Measurements from ENCODE around the gene CC2D2B. TPM values are rescaled to one million over a fixed set of nuclear protein-coding genes. Genes with fewer than 3 reads are reported as not detected.

The CC2D2B gene
- total RNA-seq, 2 experiments from 2014 or later: 4.1 TPM; not detected in 1

DNA sequence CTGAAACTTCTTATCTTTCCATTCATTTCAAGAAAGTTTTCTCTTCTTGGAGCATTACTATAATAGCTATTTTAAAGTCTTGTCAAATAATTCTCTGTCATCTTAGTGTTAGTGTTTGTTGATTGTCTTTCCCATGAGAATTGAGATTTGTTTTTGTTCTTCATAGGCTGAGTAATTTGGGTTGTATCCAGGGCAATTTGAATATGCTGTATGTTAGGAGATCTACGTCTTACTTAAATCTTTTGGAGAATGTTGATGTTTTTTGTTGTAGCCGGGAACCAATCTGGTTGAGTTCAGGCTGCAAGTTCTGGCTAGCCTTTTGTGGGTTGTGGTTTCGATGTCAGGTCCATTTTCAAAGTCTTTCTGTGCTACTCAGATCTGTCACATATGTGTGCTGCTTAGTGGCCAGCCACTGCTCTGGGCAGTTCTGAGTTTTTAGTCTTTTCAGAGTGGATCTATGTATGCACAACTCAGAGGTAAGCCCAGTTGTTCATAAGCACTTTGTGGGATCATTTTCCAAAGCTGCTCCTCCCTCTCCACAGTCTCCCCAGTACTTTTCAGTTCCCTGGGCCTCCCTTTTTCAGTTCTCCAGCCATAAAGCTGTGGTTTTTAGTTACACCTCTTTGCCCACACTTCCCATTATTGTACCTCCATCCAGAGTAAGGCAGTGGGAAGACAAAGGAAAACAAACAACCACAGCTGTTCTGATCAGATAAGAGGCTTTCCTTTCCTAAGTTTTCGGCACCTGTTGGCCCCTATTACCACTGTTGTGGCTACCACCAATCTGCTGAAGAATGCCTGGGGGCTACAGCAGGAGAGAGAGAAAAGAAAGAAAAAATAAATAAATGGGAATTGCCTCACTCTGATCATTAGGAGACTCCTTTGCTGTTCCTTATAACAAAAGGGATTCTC lies 131.0 kb downstream of the CC2D2B start:
- intact Hi-C loops (cut with micrococcal nuclease; ENCODE audit: unreplicated experiment): no loop called here
- Histone ChIP-seq H4K20me1 (ENCODE audit: insufficient read depth, low read length) (no peaks in the 10 kb centered on the region), H3K36me3 (ENCODE audit: insufficient read depth, low read length) (no peaks in the 10 kb centered on the region), H3K4me3 (ENCODE audit: low read depth, low read length, poor library complexity, severe bottlenecking) (no peak overlapping the region), H3K79me2 (ENCODE audit: insufficient read depth, low read depth, low read length) (no peaks in the 10 kb centered on the region), H3K9me2 (ENCODE audit: insufficient read depth, low read length) (no peaks in the 10 kb centered on the region), H2AFZ (ENCODE audit: low read length) (no peak overlapping the region), H3K9me3 (ENCODE audit: low read length) (no peaks in the 10 kb centered on the region), H3K4me2 (ENCODE audit: low read length) (no peak overlapping the region), H3K4me1 (ENCODE audit: insufficient read depth, low read length, poor library complexity, severe bottlenecking) (peaks cover 27% of the 10 kb centered on the region), H3K27ac (ENCODE audit: low read depth, low read length, poor library complexity, severe bottlenecking) (no peak overlapping the region)
- no TSS peak for BruUV-seq (replicated peaks)
- TF ChIP-seq, protein P1, sequence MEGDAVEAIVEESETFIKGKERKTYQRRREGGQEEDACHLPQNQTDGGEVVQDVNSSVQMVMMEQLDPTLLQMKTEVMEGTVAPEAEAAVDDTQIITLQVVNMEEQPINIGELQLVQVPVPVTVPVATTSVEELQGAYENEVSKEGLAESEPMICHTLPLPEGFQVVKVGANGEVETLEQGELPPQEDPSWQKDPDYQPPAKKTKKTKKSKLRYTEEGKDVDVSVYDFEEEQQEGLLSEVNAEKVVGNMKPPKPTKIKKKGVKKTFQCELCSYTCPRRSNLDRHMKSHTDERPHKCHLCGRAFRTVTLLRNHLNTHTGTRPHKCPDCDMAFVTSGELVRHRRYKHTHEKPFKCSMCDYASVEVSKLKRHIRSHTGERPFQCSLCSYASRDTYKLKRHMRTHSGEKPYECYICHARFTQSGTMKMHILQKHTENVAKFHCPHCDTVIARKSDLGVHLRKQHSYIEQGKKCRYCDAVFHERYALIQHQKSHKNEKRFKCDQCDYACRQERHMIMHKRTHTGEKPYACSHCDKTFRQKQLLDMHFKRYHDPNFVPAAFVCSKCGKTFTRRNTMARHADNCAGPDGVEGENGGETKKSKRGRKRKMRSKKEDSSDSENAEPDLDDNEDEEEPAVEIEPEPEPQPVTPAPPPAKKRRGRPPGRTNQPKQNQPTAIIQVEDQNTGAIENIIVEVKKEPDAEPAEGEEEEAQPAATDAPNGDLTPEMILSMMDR (conservative IDR thresholded peaks at IDR 0.05; ENCODE audit: low read length): no peak
- no peak for TF ChIP-seq EZH2phosphoT487 (IDR thresholded peaks at IDR 0.05; ENCODE audit: borderline replicate concordance, low read depth, low read length)
- DNase-seq (ENCODE audit: low spot score): no peak
- ChIA-PET CTCF (ENCODE audit: unreplicated experiment) (no interaction called here), POLR2A (no interaction called here)

GRCh38 chr10:96041146-96041545 lies 133.4 kb downstream of the CC2D2B start:
- Histone ChIP-seq H3K9me3 (ENCODE audit: low read length) (no peaks in the 10 kb centered on the region), H3K4me3 (ENCODE audit: low read depth, low read length, poor library complexity, severe bottlenecking) (no peak overlapping the region), H3K4me2 (ENCODE audit: low read length) (no peak overlapping the region), H4K20me1 (ENCODE audit: insufficient read depth, low read length) (no peaks in the 10 kb centered on the region; the same call in 1 of the 2 replicates), H3K79me2 (ENCODE audit: insufficient read depth, low read depth, low read length) (peaks cover 18% of the 10 kb centered on the region; the same call in 1 of the 2 replicates), H3K27ac (ENCODE audit: low read depth, low read length, poor library complexity, severe bottlenecking) (no peak overlapping the region), H3K36me3 (ENCODE audit: insufficient read depth, low read length) (no peaks in the 10 kb centered on the region), H2AFZ (ENCODE audit: low read length) (no peak overlapping the region), H3K9me2 (ENCODE audit: insufficient read depth, low read length) (no peaks in the 10 kb centered on the region), H3K4me1 (ENCODE audit: insufficient read depth, low read length, poor library complexity, severe bottlenecking) (peaks cover 22% of the 10 kb centered on the region)
- ChIA-PET POLR2A (interaction anchor here (0.7 kb wide), 1 partner anchor 251 kb away, joined by 6 read pairs; no protein-coding TSS in a partner anchor), CTCF (ENCODE audit: unreplicated experiment) (no interaction called here)
- no peak for DNase-seq (ENCODE audit: low spot score)
- no peak for TF ChIP-seq EZH2phosphoT487 (IDR thresholded peaks at IDR 0.05; ENCODE audit: borderline replicate concordance, low read depth, low read length)
- TF ChIP-seq, protein P1 (conservative IDR thresholded peaks at IDR 0.05; ENCODE audit: low read length): no peak
- no TSS peak for BruUV-seq (replicated peaks)
- intact Hi-C loops (cut with micrococcal nuclease; ENCODE audit: unreplicated experiment): loop anchor here (5.0 kb wide), 1 partner anchor 251 kb away; no protein-coding TSS in a partner anchor
